HG02973 (cell line): ENCODE data around the gene CDC14A.
"Not testable (repeated sequence)": the region's sequence is repeated elsewhere in the genome, so short reads cannot be mapped to it uniquely, and the experiment has no call there.

Source experiments
- ATAC-seq: cut with Tn5 transposase; IDR thresholded peaks from one replicate; pipeline ENCODE4 v1.9.1; 2021; ENCODE audit warnings: moderate library complexity; ENCODE audit not compliant: unreplicated experiment

CDC14A gene

GRCh38 chr1:100397681-100398080, 45.4 kb downstream of the CDC14A start:
- no peak for ATAC-seq

- no peak for ATAC-seq
Measured at GRCh38 chr1:100398648-100399047, 46.3 kb downstream of the CDC14A start.

DNA sequence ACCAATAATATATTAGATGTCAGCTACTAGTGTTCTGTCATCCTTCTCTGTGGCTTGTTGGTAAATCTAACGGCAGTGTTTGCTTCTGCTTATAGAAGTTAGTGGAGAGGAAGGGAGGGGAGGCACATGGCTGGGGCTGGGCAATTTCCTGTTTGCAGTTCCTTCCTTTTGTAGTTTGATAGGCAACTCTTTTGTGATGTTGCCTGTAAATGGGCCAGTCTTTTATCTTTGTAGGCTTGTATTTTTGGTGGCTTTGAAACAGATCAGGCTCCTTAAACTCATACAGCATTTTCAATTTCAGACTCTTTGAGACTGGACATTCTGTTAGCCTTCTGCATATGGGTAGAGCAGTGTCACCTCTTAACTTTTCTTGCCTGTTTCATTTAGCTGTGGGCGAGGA, 48.1 kb downstream of the CDC14A start:
- no peak for ATAC-seq

DNA sequence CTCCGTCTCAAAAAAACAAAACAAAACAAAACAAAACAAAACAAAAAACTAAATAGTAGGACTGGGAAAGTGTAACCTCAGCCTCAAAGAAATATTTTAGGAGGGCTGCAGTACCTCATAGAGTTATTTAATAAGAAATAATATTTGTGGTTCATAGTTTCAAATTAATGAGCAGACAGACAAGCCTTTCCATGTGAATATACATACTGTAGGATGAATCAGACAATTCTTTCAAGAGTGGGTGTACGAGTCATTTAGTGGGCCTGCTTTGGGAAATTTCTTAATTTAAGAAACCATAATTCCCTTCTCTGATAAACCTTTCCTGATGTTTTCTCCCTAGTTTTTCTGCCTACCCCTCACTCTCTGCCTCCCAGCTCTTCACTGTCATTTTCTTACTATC, 52.5 kb downstream of the CDC14A start:
- no peak for ATAC-seq

DNA sequence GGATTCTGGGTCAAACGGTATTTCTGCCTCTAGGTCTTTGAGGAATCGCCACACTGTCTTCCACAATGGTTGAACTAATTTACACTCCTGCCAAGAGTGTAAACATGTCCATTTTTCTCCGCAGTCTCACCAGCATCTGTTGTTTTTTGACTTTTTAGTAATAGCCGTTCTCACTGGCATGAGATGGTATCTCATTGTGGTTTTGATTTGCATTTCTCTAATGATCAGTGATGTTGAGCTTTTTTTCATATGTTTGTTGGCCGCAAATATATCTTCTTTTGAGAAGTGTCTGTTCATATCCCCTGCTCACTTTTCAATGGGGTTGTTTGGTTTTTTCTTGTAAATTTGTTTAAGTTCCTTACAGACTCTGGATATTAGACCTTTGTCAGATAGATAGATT, 53.6 kb downstream of the CDC14A start:
- ATAC-seq: not testable (repeated sequence)

- ATAC-seq: not testable (repeated sequence)
Measured at GRCh38 chr1:100407390-100407789, 55.1 kb downstream of the CDC14A start.

DNA sequence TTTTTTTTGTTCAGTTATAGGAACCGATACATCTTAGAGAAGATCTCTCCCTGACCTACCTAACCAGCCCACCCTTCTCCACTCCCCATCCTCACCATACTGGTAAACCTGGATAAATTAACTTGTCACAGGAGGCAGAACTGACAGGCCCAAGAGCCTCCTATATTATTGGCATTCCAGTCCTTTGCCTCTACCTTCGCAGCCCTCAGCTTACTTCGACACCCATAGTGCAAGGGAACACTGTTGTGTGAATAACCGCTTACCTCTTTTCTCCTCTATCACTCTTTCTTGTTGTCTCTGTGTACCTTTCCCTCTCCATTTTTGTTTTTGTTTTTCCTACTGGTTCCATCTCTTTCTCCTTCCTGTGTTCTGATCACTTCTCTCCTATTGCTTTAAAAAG, 58.7 kb downstream of the CDC14A start:
- ATAC-seq: no peak

DNA sequence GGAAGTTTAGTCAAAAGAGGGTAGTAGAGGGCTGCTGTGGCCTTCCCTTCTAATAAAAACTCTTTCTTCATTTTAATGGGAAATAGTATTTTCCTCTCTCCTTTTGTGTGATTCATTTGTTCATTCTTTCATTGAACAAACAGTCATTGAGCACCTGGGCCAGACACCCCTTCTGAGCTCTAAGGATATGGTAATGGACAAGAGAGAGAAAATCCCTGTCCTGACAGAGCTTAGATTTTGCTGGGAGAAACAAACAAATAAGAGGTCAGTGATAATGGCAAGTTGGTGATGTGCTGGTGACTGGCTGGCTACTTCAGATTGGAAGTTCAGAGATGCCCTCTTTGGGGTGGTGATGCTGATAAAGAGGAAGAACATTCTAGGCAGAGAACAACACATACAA, 59.3 kb downstream of the CDC14A start:
- ATAC-seq: no peak

- ATAC-seq: no peak
Measured at GRCh38 chr1:100413035-100413434, 60.7 kb downstream of the CDC14A start.

DNA sequence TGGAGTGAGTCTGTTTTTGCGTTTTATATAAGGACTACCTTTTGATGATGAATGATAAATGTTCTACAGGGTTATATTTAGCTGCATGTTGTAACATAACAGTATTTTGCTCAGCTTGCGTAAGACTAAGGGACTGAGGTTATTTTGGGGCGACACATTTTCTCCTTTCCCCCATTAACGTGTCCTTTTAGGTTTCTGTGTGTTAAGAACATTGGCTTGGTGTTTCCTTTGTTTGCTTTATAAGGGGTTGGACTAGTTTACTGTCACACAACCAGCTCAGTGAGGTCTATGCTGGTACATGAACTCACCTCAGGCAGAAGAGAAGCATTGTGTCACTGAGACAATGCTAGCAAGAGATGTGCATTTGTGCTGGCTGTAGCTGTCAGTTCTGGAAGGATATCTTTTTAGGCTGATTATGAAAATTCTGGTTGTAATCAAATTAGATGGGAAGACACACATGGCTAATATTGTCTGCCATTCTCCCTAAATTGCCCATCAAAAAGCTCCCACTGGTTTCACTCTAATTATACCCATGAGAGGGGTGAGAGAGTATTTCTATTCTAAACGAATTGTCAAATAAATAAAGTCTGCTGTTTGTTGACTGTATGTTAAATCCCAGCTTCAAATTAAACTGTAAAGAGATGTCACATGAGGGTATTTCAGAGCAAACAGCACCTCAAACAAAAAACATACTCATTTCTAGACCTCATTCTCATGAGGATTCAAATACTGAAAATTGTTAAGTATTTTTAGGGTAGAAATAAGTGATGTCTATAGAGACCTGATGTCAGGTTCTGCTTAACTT, 62.6 kb downstream of the CDC14A start:
- ATAC-seq: no peak

DNA sequence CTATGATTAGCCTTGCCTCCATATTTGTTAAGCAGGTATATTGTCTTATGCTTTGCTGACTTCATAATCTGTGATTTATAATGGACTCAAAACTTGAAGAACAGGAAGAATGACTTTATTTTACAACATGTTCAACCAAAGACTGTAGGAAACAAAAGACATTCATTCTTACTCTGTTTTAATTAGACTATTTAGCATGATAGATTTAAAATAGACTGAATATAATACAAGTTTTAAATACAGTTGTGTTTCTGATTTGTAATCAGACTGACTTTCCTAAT, 63.1 kb downstream of the CDC14A start:
- no peak for ATAC-seq

GRCh38 chr1:100419072-100419471, 66.8 kb downstream of the CDC14A start:
- ATAC-seq: no peak

GRCh38 chr1:100422065-100422464, 69.8 kb downstream of the CDC14A start:
- no peak for ATAC-seq

DNA sequence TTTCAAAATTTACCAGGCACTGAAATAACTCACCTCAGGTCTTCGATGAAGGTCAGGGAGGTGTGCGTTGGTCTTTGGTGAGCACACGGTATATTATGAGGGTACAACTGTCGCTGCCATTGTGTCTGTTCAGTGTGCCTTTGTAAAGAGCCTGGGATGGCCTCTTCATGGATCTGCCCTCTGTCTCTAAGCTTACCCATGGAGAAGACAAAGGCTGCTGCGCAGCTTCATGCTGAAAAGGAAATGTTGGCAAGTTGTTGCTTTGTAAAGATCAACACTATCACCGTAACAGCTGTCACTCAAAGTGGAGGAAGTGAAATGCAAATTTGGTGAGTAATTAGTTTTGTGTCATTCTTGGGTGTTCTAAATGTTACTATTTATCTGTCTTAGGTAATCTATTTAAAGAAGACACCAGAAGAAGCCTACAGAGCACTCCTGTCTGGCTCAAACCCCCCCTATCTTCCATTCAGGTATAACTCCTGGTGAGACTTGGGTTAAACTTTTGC, 71.6 kb downstream of the CDC14A start:
- ATAC-seq: peak; percentile 86

GRCh38 chr1:100428160-100428559, 75.9 kb downstream of the CDC14A start:
- no peak for ATAC-seq

- no peak for ATAC-seq
Measured at GRCh38 chr1:100430325-100430756, 78.0 kb downstream of the CDC14A start.

GRCh38 chr1:100431954-100432353, 79.6 kb downstream of the CDC14A start:
- ATAC-seq: no peak

GRCh38 chr1:100433563-100433962, 81.3 kb downstream of the CDC14A start:
- no peak for ATAC-seq

DNA sequence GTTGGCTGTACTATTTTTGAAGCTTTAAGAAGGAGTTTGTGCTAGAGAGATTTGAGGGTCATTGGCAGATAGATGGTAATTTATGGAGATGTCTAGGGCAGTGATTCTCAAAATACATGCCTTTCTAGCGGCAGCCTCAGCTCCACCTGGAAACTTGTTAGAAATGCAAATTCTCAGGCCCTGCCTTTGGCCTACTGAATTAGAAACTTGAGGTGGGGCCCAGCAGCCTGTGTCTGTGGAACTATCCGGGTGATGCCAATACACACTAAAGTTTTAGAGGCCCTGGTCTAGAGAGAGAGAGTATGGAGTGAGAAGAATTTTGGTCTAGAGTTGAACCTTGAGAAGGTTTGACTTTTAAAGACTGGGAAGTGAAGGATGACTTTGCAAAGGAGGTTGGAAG, 82.5 kb downstream of the CDC14A start:
- ATAC-seq: no peak

DNA sequence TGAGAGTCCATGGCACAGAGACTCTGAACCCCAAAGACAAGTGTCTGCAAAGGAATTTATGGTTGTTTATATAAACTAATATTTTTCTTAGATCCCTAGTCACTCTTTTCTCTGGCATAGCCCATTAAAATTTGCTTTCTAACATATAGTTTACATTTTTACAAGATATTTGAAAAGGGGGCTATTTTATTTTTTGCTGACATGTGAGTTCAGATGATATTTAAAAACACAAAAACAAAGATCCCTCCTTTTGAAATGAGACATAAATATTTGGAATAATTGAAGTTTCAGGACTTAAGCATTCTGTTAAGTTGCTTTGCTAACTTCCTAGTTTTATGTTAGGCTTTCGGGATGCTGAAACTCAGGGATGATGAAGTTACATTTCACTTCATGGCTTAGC, 86.1 kb downstream of the CDC14A start:
- ATAC-seq: no peak

- ATAC-seq: no peak
Measured at GRCh38 chr1:100438789-100439188, 86.5 kb downstream of the CDC14A start.

DNA sequence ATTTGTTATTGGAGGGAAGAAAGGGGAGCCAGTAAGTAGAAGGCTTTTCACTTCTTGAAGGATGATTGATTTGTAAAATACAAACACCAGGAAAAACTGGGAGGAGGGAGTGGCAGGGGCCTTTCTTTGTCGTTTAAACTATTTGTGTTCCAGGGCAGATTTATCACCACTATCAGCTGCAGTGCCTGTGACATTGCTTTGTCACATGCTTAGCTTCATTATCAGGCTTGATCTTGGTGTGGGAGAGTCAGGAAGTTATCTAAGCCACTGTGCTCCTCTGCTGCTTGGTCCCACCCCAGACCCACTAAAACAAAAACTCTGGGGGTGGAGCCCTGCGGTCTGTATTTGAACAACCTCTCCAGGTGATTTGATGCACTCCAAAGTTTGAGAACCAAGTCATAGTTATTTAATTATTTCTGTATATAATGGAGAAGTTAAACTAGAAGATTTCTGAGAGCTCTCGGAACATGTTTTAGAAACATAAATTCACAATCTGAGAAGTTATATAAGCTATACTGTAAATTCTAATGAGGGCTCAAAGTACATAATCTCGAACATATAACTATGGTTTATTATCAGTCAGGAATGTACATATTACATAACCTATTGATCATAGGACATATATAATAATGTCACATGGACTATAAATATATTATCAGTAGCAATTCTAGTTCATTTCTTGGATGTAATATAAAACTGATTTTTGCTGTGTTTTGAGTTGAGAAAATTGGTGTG, 87.9 kb downstream of the CDC14A start:
- ATAC-seq: no peak
